Heart left ventricle (tissue), 13 donors: Measurements from ENCODE around the gene GALK2.

Source experiments
- POLR2A ChIP-seq, 2 donors: fragments of 450-650 bp; IDR thresholded peaks; one replicate each; pipeline ENCODE4 v1.6.1; 2017; ENCODE audit warnings: antibody characterized with exemption in 2 of 2, mild to moderate bottlenecking in 2 of 2, moderate library complexity in 2 of 2
- TF ChIP-seq, protein P1 (sequence below), 12 donors: fragments of 200-600 bp; sonication (generic) in 4 of 12; IDR thresholded peaks; one replicate each; pipeline versions ENCODE4 v1.5.0 to v1.8.0; 2018 to 2022; ENCODE audit warnings: antibody characterized with exemption in 12 of 12, mild to moderate bottlenecking in 5 of 12
- donor health status: ischemic (EF 13 %, LVEDD 7.1; RV severe dilation, severe dysfunction).
- donor health status: DM: no; HTN: yes; CAD: no.
- donor health status: DM: no; HTN: no; CAD: no.
- donor health status: ischemic (EF 25% LVEDD 6.9; RV normal size, moderate dysfunction).
- donor health status: ischemic (EF 25% LVEDD 5.7; RV mildly dilated, moderate dysfunction).
- donor health status: ischemic (EF 35%, LVEDD 5.7; RV mildly dilated, moderate dysfunction).
- donor health status: nonischemic (EF 11% LVEDD 7.7; RV severe dilation, severe dysfunction).
- donor health status: DM: yes; HTN: yes; CAD: no.
- donor health status: PGD.
- donor health status: ischemic (EF 29% LVEDD 5.4; RV normal size, mild dysfunction).
- donor health status: nonischemic (EF 23%, LVEDD 6.1; RV moderate dilation, normal function).

DNA sequence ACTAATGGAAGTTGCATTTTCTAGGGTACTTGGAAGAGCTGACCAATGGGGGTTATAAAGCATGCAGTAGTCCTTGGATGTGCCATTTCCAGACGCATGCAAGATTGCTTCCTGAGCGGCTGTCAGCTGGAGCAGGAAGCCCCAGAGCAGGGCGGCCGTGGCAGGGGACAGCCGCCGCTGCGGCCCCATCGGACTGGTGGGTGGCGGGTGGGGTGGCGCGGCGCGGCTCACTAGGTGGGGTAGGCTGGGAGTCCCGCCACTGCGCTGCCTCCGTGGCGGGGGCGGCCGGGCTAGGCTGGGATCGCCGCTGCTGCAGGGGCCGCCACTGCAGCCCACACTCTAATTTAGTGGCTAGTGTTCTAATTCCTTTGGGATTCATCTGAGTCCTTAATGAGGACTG lies 196.4 kb downstream of the GALK2 start:
- TF ChIP-seq, protein P1, sequence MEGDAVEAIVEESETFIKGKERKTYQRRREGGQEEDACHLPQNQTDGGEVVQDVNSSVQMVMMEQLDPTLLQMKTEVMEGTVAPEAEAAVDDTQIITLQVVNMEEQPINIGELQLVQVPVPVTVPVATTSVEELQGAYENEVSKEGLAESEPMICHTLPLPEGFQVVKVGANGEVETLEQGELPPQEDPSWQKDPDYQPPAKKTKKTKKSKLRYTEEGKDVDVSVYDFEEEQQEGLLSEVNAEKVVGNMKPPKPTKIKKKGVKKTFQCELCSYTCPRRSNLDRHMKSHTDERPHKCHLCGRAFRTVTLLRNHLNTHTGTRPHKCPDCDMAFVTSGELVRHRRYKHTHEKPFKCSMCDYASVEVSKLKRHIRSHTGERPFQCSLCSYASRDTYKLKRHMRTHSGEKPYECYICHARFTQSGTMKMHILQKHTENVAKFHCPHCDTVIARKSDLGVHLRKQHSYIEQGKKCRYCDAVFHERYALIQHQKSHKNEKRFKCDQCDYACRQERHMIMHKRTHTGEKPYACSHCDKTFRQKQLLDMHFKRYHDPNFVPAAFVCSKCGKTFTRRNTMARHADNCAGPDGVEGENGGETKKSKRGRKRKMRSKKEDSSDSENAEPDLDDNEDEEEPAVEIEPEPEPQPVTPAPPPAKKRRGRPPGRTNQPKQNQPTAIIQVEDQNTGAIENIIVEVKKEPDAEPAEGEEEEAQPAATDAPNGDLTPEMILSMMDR (IDR thresholded peaks at IDR 0.05): no peak
- TF ChIP-seq POLR2A (IDR thresholded peaks at IDR 0.05): no peak
